Endothelial cell of umbilical vein (primary cell): ENCODE data around the gene CTSZ.
A peak's percentile ranks its signal among the peaks of the same experiment; 100 is the strongest.

Experiments
- EZH2 ChIP-seq: IDR thresholded peaks from 2 replicates; pipeline ENCODE4 v1.6.1; 2012; ENCODE audit warnings: borderline replicate concordance, low read depth, mild to moderate bottlenecking, moderate library complexity, low read length, inconsistent platforms; ENCODE audit not compliant: severe bottlenecking
- JUN ChIP-seq: IDR thresholded peaks from 2 replicates; pipeline ENCODE4 v1.6.1; 2011; ENCODE audit warnings: borderline replicate concordance, low read depth; ENCODE audit not compliant: insufficient read length, insufficient read depth
- MYC ChIP-seq: IDR thresholded peaks from one replicate; pipeline ENCODE4 v1.6.1; 2011; ENCODE audit warnings: mild to moderate bottlenecking, low read depth, low read length
- POLR2A ChIP-seq: IDR thresholded peaks from 2 replicates; pipeline ENCODE4 v1.6.1; 2012; ENCODE audit warnings: low read depth, mild to moderate bottlenecking, control low read depth, low read length
- TF ChIP-seq, protein P1 (sequence below), 2 donors: IDR thresholded peaks; 1 replicate in 1 of 2; 2 replicates in 1 of 2; pipeline ENCODE4 v1.5.1; 2011; ENCODE audit warnings: low read length in 2 of 2, mild to moderate bottlenecking in 2 of 2, moderate library complexity in 2 of 2, control low read depth in 1 of 2, inconsistent platforms in 1 of 2, low read depth in 1 of 2; ENCODE audit not compliant: insufficient read depth in 1 of 2; ENCODE audit errors: extremely low read depth in 1 of 2

DNA sequence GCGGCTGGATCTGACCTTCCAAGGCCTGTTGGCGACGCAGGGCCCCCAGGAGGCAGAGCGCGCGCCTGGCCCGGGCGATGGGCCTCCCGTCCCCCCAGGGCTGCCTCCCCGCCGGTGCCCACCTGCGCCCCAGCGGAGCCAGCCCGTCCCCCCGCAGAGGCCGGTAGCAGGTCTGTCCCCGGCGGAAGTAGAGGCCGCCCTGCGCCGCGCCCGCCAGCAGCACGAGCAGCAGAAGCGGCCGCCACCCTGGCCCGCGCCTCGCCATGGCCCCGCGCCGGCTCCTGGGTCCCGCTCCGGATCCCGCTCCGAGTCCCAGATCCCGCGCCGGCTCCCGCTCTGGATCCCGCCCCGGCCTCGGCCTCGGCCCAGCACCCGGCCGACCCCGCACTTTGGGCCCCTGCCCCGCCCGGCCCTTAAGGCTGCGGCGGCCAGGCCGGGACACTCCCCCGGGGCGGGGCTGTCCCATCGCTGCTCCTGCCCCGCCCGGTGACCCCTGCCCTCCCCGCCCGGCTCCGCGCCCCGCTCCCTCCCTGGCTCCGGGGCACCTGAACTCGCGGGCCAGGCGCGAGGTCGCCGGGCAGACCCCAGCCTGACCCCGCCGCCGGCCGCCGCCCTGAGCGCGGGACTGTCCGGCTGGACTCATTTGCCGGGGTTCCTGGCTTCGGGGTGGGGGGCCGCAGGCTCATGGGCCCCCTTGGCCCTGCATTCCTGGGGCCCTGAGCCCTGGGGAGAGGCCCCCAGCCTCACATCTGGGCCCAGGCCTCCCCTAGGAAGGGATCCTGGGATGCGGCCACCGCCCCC lies at the start of gene CTSZ:
- TF ChIP-seq, protein P1, sequence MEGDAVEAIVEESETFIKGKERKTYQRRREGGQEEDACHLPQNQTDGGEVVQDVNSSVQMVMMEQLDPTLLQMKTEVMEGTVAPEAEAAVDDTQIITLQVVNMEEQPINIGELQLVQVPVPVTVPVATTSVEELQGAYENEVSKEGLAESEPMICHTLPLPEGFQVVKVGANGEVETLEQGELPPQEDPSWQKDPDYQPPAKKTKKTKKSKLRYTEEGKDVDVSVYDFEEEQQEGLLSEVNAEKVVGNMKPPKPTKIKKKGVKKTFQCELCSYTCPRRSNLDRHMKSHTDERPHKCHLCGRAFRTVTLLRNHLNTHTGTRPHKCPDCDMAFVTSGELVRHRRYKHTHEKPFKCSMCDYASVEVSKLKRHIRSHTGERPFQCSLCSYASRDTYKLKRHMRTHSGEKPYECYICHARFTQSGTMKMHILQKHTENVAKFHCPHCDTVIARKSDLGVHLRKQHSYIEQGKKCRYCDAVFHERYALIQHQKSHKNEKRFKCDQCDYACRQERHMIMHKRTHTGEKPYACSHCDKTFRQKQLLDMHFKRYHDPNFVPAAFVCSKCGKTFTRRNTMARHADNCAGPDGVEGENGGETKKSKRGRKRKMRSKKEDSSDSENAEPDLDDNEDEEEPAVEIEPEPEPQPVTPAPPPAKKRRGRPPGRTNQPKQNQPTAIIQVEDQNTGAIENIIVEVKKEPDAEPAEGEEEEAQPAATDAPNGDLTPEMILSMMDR (IDR thresholded peaks at IDR 0.05; ENCODE audit: extremely low read depth in 1 of 2, insufficient read depth in 1 of 2, low read depth in 1 of 2, low read length in 2 of 2), result no peak
- no peak for TF ChIP-seq MYC
- no peak for TF ChIP-seq EZH2
- no peak for TF ChIP-seq JUN
- peak; percentile 81 for TF ChIP-seq POLR2A
